WTC11 (cell line): Measurements from ENCODE around the gene CCDC50.

Experiments used
- CREM ChIP-seq: sonication (generic); formaldehyde crosslinking; IDR thresholded peaks from 2 replicates; pipeline ENCODE4 v1.8.1; 2022; ENCODE audit warnings: mild to moderate bottlenecking, missing genetic modification reagents, moderate library complexity
- USF2 ChIP-seq: sonication (generic); formaldehyde crosslinking; IDR thresholded peaks from 2 replicates; pipeline ENCODE4 v1.8.1; 2023; ENCODE audit warnings: mild to moderate bottlenecking, missing genetic modification reagents, moderate library complexity

GRCh38 chr3:191345334-191345733 lies 16.1 kb downstream of the CCDC50 start:
- no peak for TF ChIP-seq USF2 (CRISPR knock-in tag)
- TF ChIP-seq CREM (CRISPR knock-in tag) = no peak
